ENCODE data around the gene FGF18.

FGF18 gene

GRCh38 chr5:171386861-171387344 lies 32.5 kb upstream of the FGF18 start:
- H3K4me3 ChIP-seq (ENCODE audit: control insufficient read depth, low read depth, low read length), result peak overlapping the region; percentile 100
- no peak for DNase-seq (ENCODE audit: low read depth)
- TF ChIP-seq CTCF (IDR thresholded peaks at IDR 0.05; ENCODE audit: control insufficient read depth, insufficient read depth, low read depth, low read length, missing control alignments), result no peak

GRCh38 chr5:171387345-171387969 lies 32.0 kb upstream of the FGF18 start, which contains the start of gene NPM1:
NPM1 (plus strand) TSS chr5:171387849; CDS start chr5:171387949, 100 bp downstream.
- TF ChIP-seq CTCF (IDR thresholded peaks at IDR 0.05; ENCODE audit: control insufficient read depth, insufficient read depth, low read depth, low read length, missing control alignments), result no peak
- peak; percentile 94 for DNase-seq (ENCODE audit: low read depth)
- peak within 1 kb of the TSS; percentile 100 for H3K4me3 ChIP-seq (ENCODE audit: control insufficient read depth, low read depth, low read length)

DNA sequence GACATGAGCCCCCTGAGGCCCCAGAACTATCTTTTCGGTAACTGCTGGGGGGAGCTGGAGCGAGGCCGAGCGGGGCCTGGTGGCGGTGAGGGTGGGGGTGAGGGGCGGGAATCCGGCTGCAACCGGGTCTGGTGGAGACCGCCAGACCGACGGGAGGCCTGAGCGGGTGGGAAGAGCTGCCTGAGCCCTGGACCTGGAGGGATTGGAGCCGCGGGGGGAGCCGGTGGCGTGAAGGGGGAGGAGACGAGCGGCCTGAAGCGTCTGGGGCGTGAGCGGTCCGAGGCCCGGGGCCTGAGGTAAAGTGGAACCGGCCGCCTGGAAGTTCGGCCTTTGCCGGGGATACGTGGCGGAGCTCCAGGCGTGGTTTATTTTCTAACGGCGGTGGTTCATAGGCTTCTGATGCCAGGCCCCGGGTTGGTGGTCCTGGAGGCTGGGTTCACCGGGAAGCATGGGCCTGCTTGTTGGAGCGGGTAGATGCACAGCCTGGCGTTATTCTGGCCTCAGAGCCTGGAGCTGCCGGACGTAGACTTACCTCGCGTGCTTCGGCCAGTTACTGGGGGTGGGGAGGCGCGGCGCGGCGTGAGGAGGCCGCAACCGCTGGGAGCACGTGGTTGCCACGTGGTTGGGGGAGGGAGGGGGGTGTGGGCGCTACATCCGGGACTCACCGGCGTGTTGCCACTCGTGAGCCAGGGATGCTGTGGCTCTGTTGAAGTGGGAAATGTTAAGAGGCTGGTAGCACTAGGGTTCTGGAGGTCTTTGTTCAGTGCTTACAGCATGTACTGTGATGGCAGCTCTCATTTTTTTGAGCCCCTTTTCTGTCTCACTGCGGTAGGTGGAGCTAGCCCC lies 31.3 kb upstream of the FGF18 start:
- H3K4me3 ChIP-seq (ENCODE audit: control insufficient read depth, low read depth, low read length), result peak overlapping the region; percentile 100
- TF ChIP-seq CTCF (IDR thresholded peaks at IDR 0.05; ENCODE audit: control insufficient read depth, insufficient read depth, low read depth, low read length, missing control alignments), result no peak
- DNase-seq (ENCODE audit: low read depth), result peak; percentile 24

DNA sequence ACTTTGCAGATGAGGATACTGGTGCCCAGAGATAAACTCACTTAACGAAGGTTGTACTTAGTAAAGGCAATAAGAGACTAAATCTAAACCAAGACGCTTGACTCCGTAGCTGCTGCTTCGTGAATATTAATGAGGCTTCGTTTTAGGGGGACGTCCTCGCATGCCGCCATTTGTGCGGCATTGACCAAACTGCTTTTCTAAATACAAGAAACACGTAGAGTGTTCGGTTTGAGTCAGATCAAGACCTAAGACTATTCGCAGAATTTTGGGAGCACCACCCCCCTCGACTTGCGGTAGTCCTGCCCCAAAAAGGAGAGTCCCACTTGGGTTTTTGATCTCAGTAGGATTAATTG lies 30.7 kb upstream of the FGF18 start:
- H3K4me3 ChIP-seq (ENCODE audit: control insufficient read depth, low read depth, low read length), result peak overlapping the region; percentile 100
- no peak for TF ChIP-seq CTCF (IDR thresholded peaks at IDR 0.05; ENCODE audit: control insufficient read depth, insufficient read depth, low read depth, low read length, missing control alignments)
- no peak for DNase-seq (ENCODE audit: low read depth)

DNA sequence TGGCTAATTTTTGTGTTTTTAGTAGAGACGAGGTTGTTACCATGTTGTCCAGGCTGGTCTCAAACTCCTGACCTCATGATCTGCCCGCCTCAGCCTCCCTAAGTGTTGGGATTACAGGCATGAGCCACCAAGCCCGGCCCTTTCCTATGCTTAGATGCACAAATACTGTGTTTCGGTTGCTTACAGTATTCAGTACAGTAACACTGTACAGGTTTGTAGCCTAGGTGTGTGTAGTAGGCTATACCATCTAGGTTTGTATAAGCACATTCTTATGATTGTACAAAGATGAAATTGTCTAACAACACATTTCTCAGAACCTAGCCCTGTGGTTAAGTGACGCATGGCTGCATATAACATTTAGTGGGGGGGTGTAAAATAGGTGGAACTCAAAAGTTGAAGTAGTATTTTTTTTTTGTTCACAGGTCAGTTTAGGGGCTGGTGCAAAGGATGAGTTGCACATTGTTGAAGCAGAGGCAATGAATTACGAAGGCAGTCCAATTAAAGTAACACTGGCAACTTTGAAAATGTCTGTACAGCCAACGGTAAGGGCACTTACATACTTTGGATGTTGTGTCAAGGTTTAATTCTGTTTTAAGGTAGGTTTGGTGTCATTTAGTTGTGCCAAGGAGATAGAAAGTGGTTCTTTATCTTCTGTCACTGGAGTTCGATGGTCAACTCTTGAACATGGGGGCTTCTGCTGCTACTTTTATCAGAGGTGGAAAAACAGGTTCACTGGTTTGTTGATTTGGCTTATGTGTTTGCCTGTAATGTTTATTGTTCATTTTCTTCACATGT lies 28.4 kb upstream of the FGF18 start:
- no peak for DNase-seq (ENCODE audit: low read depth)
- TF ChIP-seq CTCF (IDR thresholded peaks at IDR 0.05; ENCODE audit: control insufficient read depth, insufficient read depth, low read depth, low read length, missing control alignments), result no peak
- peak overlapping the region; percentile 100 for H3K4me3 ChIP-seq (ENCODE audit: control insufficient read depth, low read depth, low read length)

- no peak for DNase-seq (ENCODE audit: low read depth)
- TF ChIP-seq CTCF (IDR thresholded peaks at IDR 0.05; ENCODE audit: control insufficient read depth, insufficient read depth, low read depth, low read length, missing control alignments), result no peak
- H3K4me3 ChIP-seq (ENCODE audit: control insufficient read depth, low read depth, low read length), result no peak overlapping the region
Measured at GRCh38 chr5:171391996-171392577, 27.4 kb upstream of the FGF18 start.
